ENCODE results near the gene GPM6B.

The GPM6B gene

GRCh38 chrX:13816643-13817627 lies at the start of gene GPM6B:
Gene GPM6B (minus strand): TSS chrX:13817093. CDS start chrX:13816904, 189 bp downstream.
- H2AFZ ChIP-seq (ENCODE audit: low read depth, low read length), result no peak within 1 kb of the TSS
- H3K36me3 ChIP-seq (ENCODE audit: insufficient read depth, low read length), result peaks cover 4% of the 10 kb centered on the region
- H3K27me3 ChIP-seq (ENCODE audit: insufficient read depth, low read length), result no peaks in the 10 kb centered on the region
- H3K9me3 ChIP-seq (ENCODE audit: low read length), result no peaks in the 10 kb centered on the region
- H3K4me3 ChIP-seq (ENCODE audit: low read length), result peak within 1 kb of the TSS; percentile 81
- peaks cover 12% of the 10 kb centered on the region for H3K4me1 ChIP-seq (ENCODE audit: insufficient read depth, low read length)

GRCh38 chrX:13864264-13864663 lies 47.4 kb upstream of the GPM6B start:
- H3K4me3 ChIP-seq (ENCODE audit: low read length), result no peak overlapping the region
- H3K4me1 ChIP-seq (ENCODE audit: insufficient read depth, low read length), result peaks cover 27% of the 10 kb centered on the region
- H2AFZ ChIP-seq (ENCODE audit: low read depth, low read length), result no peak overlapping the region
- H3K9me3 ChIP-seq (ENCODE audit: low read length), result no peaks in the 10 kb centered on the region
- no peaks in the 10 kb centered on the region for H3K27me3 ChIP-seq (ENCODE audit: insufficient read depth, low read length)
- no peaks in the 10 kb centered on the region for H3K36me3 ChIP-seq (ENCODE audit: insufficient read depth, low read length)

- no peaks in the 10 kb centered on the region for H3K36me3 ChIP-seq (ENCODE audit: insufficient read depth, low read length)
- H3K4me1 ChIP-seq (ENCODE audit: insufficient read depth, low read length), result peaks cover 27% of the 10 kb centered on the region
- H2AFZ ChIP-seq (ENCODE audit: low read depth, low read length), result no peak overlapping the region
- H3K4me3 ChIP-seq (ENCODE audit: low read length), result no peak overlapping the region
- no peaks in the 10 kb centered on the region for H3K9me3 ChIP-seq (ENCODE audit: low read length)
- H3K27me3 ChIP-seq (ENCODE audit: insufficient read depth, low read length), result no peaks in the 10 kb centered on the region
These were observed 46.4 kb upstream of the GPM6B start for GRCh38 chrX:13863324-13863723.

- Histone ChIP-seq H2AFZ (ENCODE audit: low read depth, low read length) (no peak overlapping the region), H3K36me3 (ENCODE audit: insufficient read depth, low read length) (no peaks in the 10 kb centered on the region), H3K4me1 (ENCODE audit: insufficient read depth, low read length) (peaks cover 29% of the 10 kb centered on the region), H3K27me3 (ENCODE audit: insufficient read depth, low read length) (no peaks in the 10 kb centered on the region), H3K9me3 (ENCODE audit: low read length) (no peaks in the 10 kb centered on the region), H3K4me3 (ENCODE audit: low read length) (no peak overlapping the region)
These were observed 42.8 kb upstream of the GPM6B start for GRCh38 chrX:13859724-13860123.

- no peak overlapping the region for H2AFZ ChIP-seq (ENCODE audit: low read depth, low read length)
- no peaks in the 10 kb centered on the region for H3K9me3 ChIP-seq (ENCODE audit: low read length)
- H3K4me3 ChIP-seq (ENCODE audit: low read length), result no peak overlapping the region
- no peaks in the 10 kb centered on the region for H3K27me3 ChIP-seq (ENCODE audit: insufficient read depth, low read length)
- no peaks in the 10 kb centered on the region for H3K36me3 ChIP-seq (ENCODE audit: insufficient read depth, low read length)
- peaks cover 9% of the 10 kb centered on the region for H3K4me1 ChIP-seq (ENCODE audit: insufficient read depth, low read length)
These were observed 40.9 kb upstream of the GPM6B start for GRCh38 chrX:13857804-13858203.

- Histone ChIP-seq H3K9me3 (ENCODE audit: low read length) (no peaks in the 10 kb centered on the region), H3K36me3 (ENCODE audit: insufficient read depth, low read length) (no peaks in the 10 kb centered on the region), H3K4me1 (ENCODE audit: insufficient read depth, low read length) (peaks cover 7% of the 10 kb centered on the region), H3K4me3 (ENCODE audit: low read length) (no peak overlapping the region), H3K27me3 (ENCODE audit: insufficient read depth, low read length) (no peaks in the 10 kb centered on the region), H2AFZ (ENCODE audit: low read depth, low read length) (no peak overlapping the region)
These were observed 39.0 kb upstream of the GPM6B start for GRCh38 chrX:13855689-13856450.

GRCh38 chrX:13854003-13854402 lies 37.1 kb upstream of the GPM6B start:
- no peak overlapping the region for H2AFZ ChIP-seq (ENCODE audit: low read depth, low read length)
- H3K27me3 ChIP-seq (ENCODE audit: insufficient read depth, low read length), result no peaks in the 10 kb centered on the region
- no peak overlapping the region for H3K4me3 ChIP-seq (ENCODE audit: low read length)
- no peaks in the 10 kb centered on the region for H3K36me3 ChIP-seq (ENCODE audit: insufficient read depth, low read length)
- H3K9me3 ChIP-seq (ENCODE audit: low read length), result no peaks in the 10 kb centered on the region
- H3K4me1 ChIP-seq (ENCODE audit: insufficient read depth, low read length), result peaks cover 7% of the 10 kb centered on the region

GRCh38 chrX:13852001-13852695 lies 35.3 kb upstream of the GPM6B start:
- Histone ChIP-seq H3K9me3 (ENCODE audit: low read length) (no peaks in the 10 kb centered on the region), H3K36me3 (ENCODE audit: insufficient read depth, low read length) (no peaks in the 10 kb centered on the region), H2AFZ (ENCODE audit: low read depth, low read length) (no peak overlapping the region), H3K4me1 (ENCODE audit: insufficient read depth, low read length) (peaks cover 7% of the 10 kb centered on the region), H3K27me3 (ENCODE audit: insufficient read depth, low read length) (no peaks in the 10 kb centered on the region), H3K4me3 (ENCODE audit: low read length) (no peak overlapping the region)

- H3K9me3 ChIP-seq (ENCODE audit: low read length), result no peaks in the 10 kb centered on the region
- no peaks in the 10 kb centered on the region for H3K27me3 ChIP-seq (ENCODE audit: insufficient read depth, low read length)
- no peaks in the 10 kb centered on the region for H3K4me1 ChIP-seq (ENCODE audit: insufficient read depth, low read length)
- no peaks in the 10 kb centered on the region for H3K36me3 ChIP-seq (ENCODE audit: insufficient read depth, low read length)
- no peak overlapping the region for H3K4me3 ChIP-seq (ENCODE audit: low read length)
- H2AFZ ChIP-seq (ENCODE audit: low read depth, low read length), result no peak overlapping the region
These were observed 29.0 kb upstream of the GPM6B start for GRCh38 chrX:13845721-13846378.

- Histone ChIP-seq H3K4me3 (ENCODE audit: low read length) (no peak overlapping the region), H3K27me3 (ENCODE audit: insufficient read depth, low read length) (no peaks in the 10 kb centered on the region), H3K9me3 (ENCODE audit: low read length) (no peaks in the 10 kb centered on the region), H3K4me1 (ENCODE audit: insufficient read depth, low read length) (peaks cover 25% of the 10 kb centered on the region), H2AFZ (ENCODE audit: low read depth, low read length) (no peak overlapping the region), H3K36me3 (ENCODE audit: insufficient read depth, low read length) (no peaks in the 10 kb centered on the region)
These were observed 26.3 kb upstream of the GPM6B start for GRCh38 chrX:13843150-13843721.

GRCh38 chrX:13840121-13840520 lies 23.2 kb upstream of the GPM6B start:
- Histone ChIP-seq H3K9me3 (ENCODE audit: low read length) (no peaks in the 10 kb centered on the region), H3K36me3 (ENCODE audit: insufficient read depth, low read length) (no peaks in the 10 kb centered on the region), H3K4me3 (ENCODE audit: low read length) (no peak overlapping the region), H3K4me1 (ENCODE audit: insufficient read depth, low read length) (peaks cover 47% of the 10 kb centered on the region), H3K27me3 (ENCODE audit: insufficient read depth, low read length) (no peaks in the 10 kb centered on the region), H2AFZ (ENCODE audit: low read depth, low read length) (no peak overlapping the region)

GRCh38 chrX:13837290-13837745 lies 20.4 kb upstream of the GPM6B start:
- Histone ChIP-seq H3K36me3 (ENCODE audit: insufficient read depth, low read length) (no peaks in the 10 kb centered on the region), H2AFZ (ENCODE audit: low read depth, low read length) (no peak overlapping the region), H3K9me3 (ENCODE audit: low read length) (no peaks in the 10 kb centered on the region), H3K4me3 (ENCODE audit: low read length) (no peak overlapping the region), H3K27me3 (ENCODE audit: insufficient read depth, low read length) (no peaks in the 10 kb centered on the region), H3K4me1 (ENCODE audit: insufficient read depth, low read length) (peaks cover 47% of the 10 kb centered on the region)
